ENCODE measurements around the gene SMG6. TPM values are rescaled to one million over a fixed set of nuclear protein-coding genes. Genes with fewer than 3 reads are reported as not detected.

Gene SMG6
- total and polyA plus RNA-seq, 2 of the 4 experiments (the other 2 are of a cell fraction) = 16.3 to 30.3 TPM

- TF ChIP-seq, protein P1, sequence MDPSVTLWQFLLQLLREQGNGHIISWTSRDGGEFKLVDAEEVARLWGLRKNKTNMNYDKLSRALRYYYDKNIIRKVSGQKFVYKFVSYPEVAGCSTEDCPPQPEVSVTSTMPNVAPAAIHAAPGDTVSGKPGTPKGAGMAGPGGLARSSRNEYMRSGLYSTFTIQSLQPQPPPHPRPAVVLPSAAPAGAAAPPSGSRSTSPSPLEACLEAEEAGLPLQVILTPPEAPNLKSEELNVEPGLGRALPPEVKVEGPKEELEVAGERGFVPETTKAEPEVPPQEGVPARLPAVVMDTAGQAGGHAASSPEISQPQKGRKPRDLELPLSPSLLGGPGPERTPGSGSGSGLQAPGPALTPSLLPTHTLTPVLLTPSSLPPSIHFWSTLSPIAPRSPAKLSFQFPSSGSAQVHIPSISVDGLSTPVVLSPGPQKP (IDR thresholded peaks at IDR 0.05; ENCODE audit: borderline replicate concordance, low read depth, low read length) = no peak
- TF ChIP-seq RFX5 (IDR thresholded peaks at IDR 0.05; ENCODE audit: low read depth, low read length) (no peak), MXI1 (IDR thresholded peaks at IDR 0.05; ENCODE audit: borderline replicate concordance, low read depth, low read length) (peak; percentile 14; the same call in 1 of the 2 replicates)
Measured at GRCh38 chr17:2214047-2214928, 89.3 kb downstream of the SMG6 start (continued).
